ENCODE data around the gene OPN4. TPM values are rescaled to one million over a fixed set of nuclear protein-coding genes. Genes with fewer than 3 reads are reported as not detected.

The OPN4 gene
- total RNA-seq, 2 donors from 2014 or later: not detected

- Mint-ChIP-seq H3K36me3 (ENCODE audit: low read depth) (no peaks in the 10 kb centered on the region), H3K27ac (no peak overlapping the region), H3K4me3 (no peak overlapping the region), H3K27me3 (ENCODE audit: insufficient read depth) (peaks cover 3% of the 10 kb centered on the region), H3K9me3 (no peaks in the 10 kb centered on the region), H3K4me1 (peaks cover 17% of the 10 kb centered on the region)
- no peak overlapping the region for H3K9ac ChIP-seq (ENCODE audit: extremely low read depth, low read length, poor library complexity, severe bottlenecking)
- TF ChIP-seq CTCF (conservative IDR thresholded peaks at IDR 0.05): no peak
- no peaks in the 10 kb centered on the region for H3K27me3 ChIP-seq (ENCODE audit: control insufficient read depth, insufficient read depth, low read length, poor library complexity, severe bottlenecking)
- no peak overlapping the region for H3K4me3 ChIP-seq (ENCODE audit: low read length)
- no peak overlapping the region for H3K27ac ChIP-seq (ENCODE audit: low read depth, low read length)
- DNase-seq: no peak
- H3K9me3 ChIP-seq (ENCODE audit: control insufficient read depth, low read length): no peaks in the 10 kb centered on the region
- H3K4me1 ChIP-seq (ENCODE audit: control insufficient read depth, insufficient read depth, low read length): peaks cover 23% of the 10 kb centered on the region
- 82 to 89% methylated on average over 3 to 6 of the region's 6 CpGs for WGBS, 2 experiments (ENCODE audit: insufficient coverage in 1 of 2, insufficient read length in 1 of 2)
- no peaks in the 10 kb centered on the region for H3K36me3 ChIP-seq (ENCODE audit: control insufficient read depth, insufficient read depth, low read length)
Measured at GRCh38 chr10:86677374-86677773, 23.0 kb downstream of the OPN4 start.

GRCh38 chr10:86678999-86679792 lies 24.8 kb downstream of the OPN4 start:
- no peaks in the 10 kb centered on the region for H3K36me3 ChIP-seq (ENCODE audit: control insufficient read depth, insufficient read depth, low read length)
- Mint-ChIP-seq H3K36me3 (ENCODE audit: low read depth) (no peaks in the 10 kb centered on the region), H3K27me3 (ENCODE audit: insufficient read depth) (no peaks in the 10 kb centered on the region), H3K9me3 (no peaks in the 10 kb centered on the region), H3K27ac (no peak overlapping the region), H3K4me3 (no peak overlapping the region), H3K4me1 (peaks cover 3% of the 10 kb centered on the region)
- WGBS, 2 experiments (ENCODE audit: insufficient coverage in 1 of 2, insufficient read length in 1 of 2): 94% methylated on average over 9 to 13 of the region's 13 CpGs
- no peak for DNase-seq
- no peak for TF ChIP-seq CTCF (conservative IDR thresholded peaks at IDR 0.05)
- H3K27me3 ChIP-seq (ENCODE audit: control insufficient read depth, insufficient read depth, low read length, poor library complexity, severe bottlenecking): no peaks in the 10 kb centered on the region
- no peaks in the 10 kb centered on the region for H3K9me3 ChIP-seq (ENCODE audit: control insufficient read depth, low read length)
- peaks cover 7% of the 10 kb centered on the region for H3K4me1 ChIP-seq (ENCODE audit: control insufficient read depth, insufficient read depth, low read length)
- no peak overlapping the region for H3K4me3 ChIP-seq (ENCODE audit: low read length)
- H3K9ac ChIP-seq (ENCODE audit: extremely low read depth, low read length, poor library complexity, severe bottlenecking): no peak overlapping the region
- H3K27ac ChIP-seq (ENCODE audit: low read depth, low read length): no peak overlapping the region

GRCh38 chr10:86681047-86681446 lies 26.7 kb downstream of the OPN4 start:
- Mint-ChIP-seq H3K4me1 (peaks cover 4% of the 10 kb centered on the region), H3K36me3 (ENCODE audit: low read depth) (no peaks in the 10 kb centered on the region), H3K9me3 (no peaks in the 10 kb centered on the region), H3K27me3 (ENCODE audit: insufficient read depth) (no peaks in the 10 kb centered on the region), H3K27ac (no peak overlapping the region), H3K4me3 (no peak overlapping the region)
- no peaks in the 10 kb centered on the region for H3K27me3 ChIP-seq (ENCODE audit: control insufficient read depth, insufficient read depth, low read length, poor library complexity, severe bottlenecking)
- H3K9me3 ChIP-seq (ENCODE audit: control insufficient read depth, low read length): no peaks in the 10 kb centered on the region
- no peak overlapping the region for H3K27ac ChIP-seq (ENCODE audit: low read depth, low read length)
- 89 to 92% methylated on average over 12 to 14 of the region's 14 CpGs for WGBS, 2 experiments (ENCODE audit: insufficient coverage in 1 of 2, insufficient read length in 1 of 2)
- no peak overlapping the region for H3K4me3 ChIP-seq (ENCODE audit: low read length)
- DNase-seq: no peak
- no peaks in the 10 kb centered on the region for H3K4me1 ChIP-seq (ENCODE audit: control insufficient read depth, insufficient read depth, low read length)
- no peak overlapping the region for H3K9ac ChIP-seq (ENCODE audit: extremely low read depth, low read length, poor library complexity, severe bottlenecking)
- no peak for TF ChIP-seq CTCF (conservative IDR thresholded peaks at IDR 0.05)
- no peaks in the 10 kb centered on the region for H3K36me3 ChIP-seq (ENCODE audit: control insufficient read depth, insufficient read depth, low read length)
